ENCODE measurements around the gene PAOX.

DNA sequence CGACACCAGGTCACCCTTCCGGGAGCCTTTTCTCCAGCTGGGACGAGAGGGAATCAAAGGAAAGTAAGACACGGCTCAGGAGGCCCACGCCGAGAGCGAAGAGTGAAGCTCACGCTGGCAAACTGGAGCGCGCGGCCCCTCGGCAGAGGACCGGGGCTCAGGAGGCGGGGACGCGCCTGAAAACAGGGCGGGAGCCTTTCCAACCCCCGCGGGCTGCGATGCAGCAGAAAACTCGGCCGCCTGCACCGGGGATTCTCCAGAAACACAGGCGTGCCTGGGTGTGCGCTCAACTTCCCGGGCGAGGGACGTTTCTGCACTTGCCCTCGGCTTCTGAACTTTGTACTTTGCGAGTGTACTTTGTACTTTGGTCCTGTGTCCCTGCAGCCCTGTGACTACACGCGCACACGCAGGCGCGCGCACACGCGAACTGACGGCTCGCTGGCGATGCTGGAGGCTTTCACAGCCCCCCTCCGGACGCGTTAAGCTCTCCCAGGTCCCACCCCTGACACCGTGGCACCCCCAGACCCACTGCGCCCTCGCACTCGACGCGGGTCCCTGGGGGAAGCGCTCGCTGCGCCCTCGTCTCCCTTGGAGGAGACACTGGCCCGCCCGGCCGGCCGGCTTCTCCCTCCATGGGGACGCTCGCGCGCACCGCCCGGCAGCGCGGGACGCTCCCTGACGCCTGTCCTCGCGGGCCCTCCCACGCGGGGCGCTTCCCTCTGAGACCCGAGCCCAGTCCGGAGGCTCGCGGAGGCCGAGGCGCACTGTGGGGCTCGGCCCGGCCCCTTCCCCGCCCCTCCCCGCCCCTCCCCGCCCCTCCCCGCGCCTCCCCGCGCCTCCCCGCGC is 588 bp upstream of the PAOX start:
- TF ChIP-seq CREB1 (IDR thresholded peaks at IDR 0.05; ENCODE audit: low read depth) (no peak), YY1 (IDR thresholded peaks at IDR 0.05; ENCODE audit: low read depth) (no peak), TAF1 (IDR thresholded peaks at IDR 0.05; ENCODE audit: low read depth) (peak; percentile 26; the same call in 1 of the 2 replicates), ZBTB7A (IDR thresholded peaks at IDR 0.05; ENCODE audit: low read depth) (peak; percentile 5; the same call in 1 of the 2 replicates)
- TF ChIP-seq, protein P1, sequence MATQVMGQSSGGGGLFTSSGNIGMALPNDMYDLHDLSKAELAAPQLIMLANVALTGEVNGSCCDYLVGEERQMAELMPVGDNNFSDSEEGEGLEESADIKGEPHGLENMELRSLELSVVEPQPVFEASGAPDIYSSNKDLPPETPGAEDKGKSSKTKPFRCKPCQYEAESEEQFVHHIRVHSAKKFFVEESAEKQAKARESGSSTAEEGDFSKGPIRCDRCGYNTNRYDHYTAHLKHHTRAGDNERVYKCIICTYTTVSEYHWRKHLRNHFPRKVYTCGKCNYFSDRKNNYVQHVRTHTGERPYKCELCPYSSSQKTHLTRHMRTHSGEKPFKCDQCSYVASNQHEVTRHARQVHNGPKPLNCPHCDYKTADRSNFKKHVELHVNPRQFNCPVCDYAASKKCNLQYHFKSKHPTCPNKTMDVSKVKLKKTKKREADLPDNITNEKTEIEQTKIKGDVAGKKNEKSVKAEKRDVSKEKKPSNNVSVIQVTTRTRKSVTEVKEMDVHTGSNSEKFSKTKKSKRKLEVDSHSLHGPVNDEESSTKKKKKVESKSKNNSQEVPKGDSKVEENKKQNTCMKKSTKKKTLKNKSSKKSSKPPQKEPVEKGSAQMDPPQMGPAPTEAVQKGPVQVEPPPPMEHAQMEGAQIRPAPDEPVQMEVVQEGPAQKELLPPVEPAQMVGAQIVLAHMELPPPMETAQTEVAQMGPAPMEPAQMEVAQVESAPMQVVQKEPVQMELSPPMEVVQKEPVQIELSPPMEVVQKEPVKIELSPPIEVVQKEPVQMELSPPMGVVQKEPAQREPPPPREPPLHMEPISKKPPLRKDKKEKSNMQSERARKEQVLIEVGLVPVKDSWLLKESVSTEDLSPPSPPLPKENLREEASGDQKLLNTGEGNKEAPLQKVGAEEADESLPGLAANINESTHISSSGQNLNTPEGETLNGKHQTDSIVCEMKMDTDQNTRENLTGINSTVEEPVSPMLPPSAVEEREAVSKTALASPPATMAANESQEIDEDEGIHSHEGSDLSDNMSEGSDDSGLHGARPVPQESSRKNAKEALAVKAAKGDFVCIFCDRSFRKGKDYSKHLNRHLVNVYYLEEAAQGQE (IDR thresholded peaks at IDR 0.05; ENCODE audit: low read depth), result no peak
- TF ChIP-seq, protein P2, sequence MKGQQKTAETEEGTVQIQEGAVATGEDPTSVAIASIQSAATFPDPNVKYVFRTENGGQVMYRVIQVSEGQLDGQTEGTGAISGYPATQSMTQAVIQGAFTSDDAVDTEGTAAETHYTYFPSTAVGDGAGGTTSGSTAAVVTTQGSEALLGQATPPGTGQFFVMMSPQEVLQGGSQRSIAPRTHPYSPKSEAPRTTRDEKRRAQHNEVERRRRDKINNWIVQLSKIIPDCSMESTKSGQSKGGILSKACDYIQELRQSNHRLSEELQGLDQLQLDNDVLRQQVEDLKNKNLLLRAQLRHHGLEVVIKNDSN (IDR thresholded peaks at IDR 0.05), result no peak

All from Ishikawa (cell line).